SU-DHL-6 (cell line): ENCODE data around the gene PAIP2B.

Source experiments
- H2AFZ ChIP-seq: fragments of 200-600 bp; sonication (generic); 2 replicates; pipeline ENCODE4 v1.6.1; 2014; ENCODE audit warnings: low read depth, mild to moderate bottlenecking, moderate library complexity, mixed read lengths, antibody characterized with exemption, low read length; ENCODE audit not compliant: severe bottlenecking
- H3F3A ChIP-seq: fragments of 200-600 bp; shearing (Covaris generic); 2 replicates; pipeline ENCODE4 v1.6.0; 2016; ENCODE audit warnings: antibody characterized with exemption, mild to moderate bottlenecking; ENCODE audit not compliant: insufficient read depth
- H3K27ac ChIP-seq: fragments of 200-600 bp; sonication (generic); 2 replicates; pipeline ENCODE4 v1.5.1; 2016; ENCODE audit warnings: low read depth, mild to moderate bottlenecking, low read length, moderate library complexity, mixed read lengths
- H3K27me3 ChIP-seq: fragments of 200-600 bp; sonication (generic), shearing (Covaris generic); 2 replicates; pipeline ENCODE4 v1.6.0; 2014; ENCODE audit warnings: mild to moderate bottlenecking, low read length
- H3K36me3 ChIP-seq: fragments of 200-600 bp; sonication (generic); 2 replicates; pipeline ENCODE4 v1.6.1; 2014; ENCODE audit warnings: mild to moderate bottlenecking, low read length, mixed read lengths
- H3K4me2 ChIP-seq: fragments of 300-600, 200-600 bp; shearing (Covaris generic), sonication (generic); 2 replicates; pipeline ENCODE4 v1.6.0; 2014; ENCODE audit warnings: low read length, low read depth, mild to moderate bottlenecking; ENCODE audit not compliant: poor library complexity, severe bottlenecking
- H3K4me3 ChIP-seq: fragments of 200-600 bp; sonication (generic); 2 replicates; pipeline ENCODE4 v1.5.1; 2014; ENCODE audit warnings: antibody characterized with exemption, low read length, mild to moderate bottlenecking, mixed read lengths; ENCODE audit not compliant: insufficient read depth, poor library complexity, severe bottlenecking
- H3K79me2 ChIP-seq: fragments of 200-600 bp; sonication (generic); 2 replicates; pipeline ENCODE4 v1.6.1; 2014; ENCODE audit warnings: mild to moderate bottlenecking, low read length, moderate library complexity; ENCODE audit not compliant: insufficient read depth
- H3K9ac ChIP-seq: fragments of 200-600 bp; sonication (generic); 2 replicates; pipeline ENCODE4 v1.7.0; 2014; ENCODE audit warnings: mild to moderate bottlenecking, low read length
- H3K9me2 ChIP-seq: fragments of 200-600 bp; sonication (generic); replicated peaks from 2 replicates; pipeline ENCODE4 v1.6.1; 2014; ENCODE audit warnings: low read length; ENCODE audit not compliant: insufficient read depth
- H3K9me3 ChIP-seq: fragments of 200-600 bp; sonication (generic); 2 replicates; pipeline ENCODE4 v1.6.1; 2014; ENCODE audit warnings: low read length, mixed read lengths; ENCODE audit not compliant: insufficient read depth
- H4K20me1 ChIP-seq: fragments of 200-600 bp; sonication (generic); 2 replicates; pipeline ENCODE4 v1.6.1; 2014; ENCODE audit warnings: low read depth, mild to moderate bottlenecking, antibody characterized with exemption, low read length, moderate library complexity, mixed read lengths
- EZH2phosphoT487 ChIP-seq: fragments of 200-600 bp; sonication (generic), shearing (Covaris generic); conservative IDR thresholded peaks from 2 replicates; pipeline ENCODE4 v1.6.1; 2018; ENCODE audit warnings: mild to moderate bottlenecking, antibody characterized with exemption, low read length, moderate library complexity, mixed read lengths
- TF ChIP-seq, protein P1 (sequence below): fragments of 200-600 bp; sonication (generic); IDR thresholded peaks from one replicate; pipeline ENCODE4 v1.5.1; 2017; ENCODE audit warnings: antibody characterized with exemption, mild to moderate bottlenecking, low read length, moderate library complexity; ENCODE audit not compliant: insufficient read depth, poor library complexity, severe bottlenecking

The PAIP2B gene

DNA sequence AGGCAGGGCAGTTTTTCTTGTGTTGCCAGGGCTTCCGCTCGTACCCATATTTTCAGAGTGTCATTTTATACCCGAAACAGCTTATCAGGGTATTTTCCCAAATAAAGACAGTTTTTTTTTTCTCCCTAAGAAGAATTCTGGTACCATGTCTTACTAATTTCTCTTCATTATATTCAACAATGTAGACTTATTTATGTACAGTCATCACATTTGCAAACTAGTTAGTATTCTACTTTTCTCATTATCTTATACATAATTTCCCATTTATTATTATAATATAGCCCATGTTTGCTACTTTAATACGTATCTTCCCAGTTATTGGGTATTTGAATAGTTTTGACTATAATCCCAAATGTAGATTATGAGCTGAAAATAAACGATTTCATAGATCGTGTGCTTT lies 36.5 kb upstream of the PAIP2B start:
- Histone ChIP-seq H3K36me3 (no peaks in the 10 kb centered on the region), H3K27ac (no peak overlapping the region), H3K4me3 (no peak overlapping the region), H3K9me2 (no peaks in the 10 kb centered on the region), H3K9me3 (no peaks in the 10 kb centered on the region), H3K27me3 (no peaks in the 10 kb centered on the region), H3F3A (no peaks in the 10 kb centered on the region), H2AFZ (no peak overlapping the region), H3K9ac (no peak overlapping the region), H3K4me2 (no peak overlapping the region), H3K79me2 (no peaks in the 10 kb centered on the region), H4K20me1 (no peaks in the 10 kb centered on the region)
- no peak for TF ChIP-seq EZH2phosphoT487
- TF ChIP-seq, protein P1, sequence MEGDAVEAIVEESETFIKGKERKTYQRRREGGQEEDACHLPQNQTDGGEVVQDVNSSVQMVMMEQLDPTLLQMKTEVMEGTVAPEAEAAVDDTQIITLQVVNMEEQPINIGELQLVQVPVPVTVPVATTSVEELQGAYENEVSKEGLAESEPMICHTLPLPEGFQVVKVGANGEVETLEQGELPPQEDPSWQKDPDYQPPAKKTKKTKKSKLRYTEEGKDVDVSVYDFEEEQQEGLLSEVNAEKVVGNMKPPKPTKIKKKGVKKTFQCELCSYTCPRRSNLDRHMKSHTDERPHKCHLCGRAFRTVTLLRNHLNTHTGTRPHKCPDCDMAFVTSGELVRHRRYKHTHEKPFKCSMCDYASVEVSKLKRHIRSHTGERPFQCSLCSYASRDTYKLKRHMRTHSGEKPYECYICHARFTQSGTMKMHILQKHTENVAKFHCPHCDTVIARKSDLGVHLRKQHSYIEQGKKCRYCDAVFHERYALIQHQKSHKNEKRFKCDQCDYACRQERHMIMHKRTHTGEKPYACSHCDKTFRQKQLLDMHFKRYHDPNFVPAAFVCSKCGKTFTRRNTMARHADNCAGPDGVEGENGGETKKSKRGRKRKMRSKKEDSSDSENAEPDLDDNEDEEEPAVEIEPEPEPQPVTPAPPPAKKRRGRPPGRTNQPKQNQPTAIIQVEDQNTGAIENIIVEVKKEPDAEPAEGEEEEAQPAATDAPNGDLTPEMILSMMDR = no peak

DNA sequence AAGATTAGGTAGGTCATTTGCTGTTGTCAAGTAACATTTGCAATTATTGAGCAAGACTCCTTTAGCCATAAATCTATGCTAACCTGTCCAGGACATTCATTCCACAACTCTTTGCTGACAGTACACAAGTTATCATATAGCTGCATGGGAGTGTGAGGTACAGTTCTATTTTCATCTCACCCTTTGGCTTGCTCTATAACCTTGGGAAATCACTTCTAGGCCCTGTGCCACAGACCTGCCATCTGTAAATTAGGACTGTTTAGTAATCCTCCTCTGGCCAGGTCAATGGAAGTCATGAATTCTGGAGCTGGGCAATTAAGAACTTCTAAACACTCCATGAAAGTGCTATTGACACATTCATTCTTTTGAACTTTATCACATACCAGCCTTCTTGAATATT lies 34.6 kb upstream of the PAIP2B start:
- no peaks in the 10 kb centered on the region for H3K9me3 ChIP-seq
- H3K36me3 ChIP-seq = no peaks in the 10 kb centered on the region
- no peaks in the 10 kb centered on the region for H3K9me2 ChIP-seq
- H3K27ac ChIP-seq = no peak overlapping the region
- H3K4me2 ChIP-seq = no peak overlapping the region
- no peak for TF ChIP-seq EZH2phosphoT487
- TF ChIP-seq, protein P1 = no peak
- no peaks in the 10 kb centered on the region for H3F3A ChIP-seq
- H3K4me3 ChIP-seq = no peak overlapping the region
- no peak overlapping the region for H2AFZ ChIP-seq
- H3K27me3 ChIP-seq = no peaks in the 10 kb centered on the region
- no peaks in the 10 kb centered on the region for H4K20me1 ChIP-seq
- H3K79me2 ChIP-seq = no peaks in the 10 kb centered on the region
- H3K9ac ChIP-seq = no peak overlapping the region

DNA sequence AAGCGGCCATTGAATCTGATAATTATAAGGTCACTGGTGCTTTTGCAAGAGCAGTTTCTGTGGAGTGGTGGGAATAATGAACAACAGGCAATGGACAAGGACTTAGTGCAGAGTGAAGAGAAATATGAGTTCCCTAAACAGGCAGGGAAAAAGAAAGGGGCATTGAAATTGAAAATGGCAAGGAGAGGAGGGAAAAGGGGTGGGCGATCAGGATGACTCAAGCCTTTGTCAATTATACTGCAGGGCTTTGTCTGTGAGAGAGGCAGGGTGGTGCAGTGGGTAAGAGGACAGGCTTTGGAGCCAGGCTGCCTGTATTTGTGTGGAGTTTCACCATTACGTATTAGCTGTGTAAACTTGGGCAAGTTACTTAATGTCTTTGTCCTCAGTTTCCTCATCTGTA lies 29.5 kb upstream of the PAIP2B start:
- Histone ChIP-seq H3K9me2 (no peaks in the 10 kb centered on the region), H3K4me2 (no peak overlapping the region), H3K4me3 (no peak overlapping the region), H2AFZ (no peak overlapping the region), H3F3A (no peaks in the 10 kb centered on the region), H3K36me3 (no peaks in the 10 kb centered on the region), H3K27ac (no peak overlapping the region), H3K27me3 (no peaks in the 10 kb centered on the region), H3K79me2 (no peaks in the 10 kb centered on the region), H3K9me3 (no peaks in the 10 kb centered on the region), H4K20me1 (no peaks in the 10 kb centered on the region), H3K9ac (no peak overlapping the region)
- no peak for TF ChIP-seq EZH2phosphoT487

DNA sequence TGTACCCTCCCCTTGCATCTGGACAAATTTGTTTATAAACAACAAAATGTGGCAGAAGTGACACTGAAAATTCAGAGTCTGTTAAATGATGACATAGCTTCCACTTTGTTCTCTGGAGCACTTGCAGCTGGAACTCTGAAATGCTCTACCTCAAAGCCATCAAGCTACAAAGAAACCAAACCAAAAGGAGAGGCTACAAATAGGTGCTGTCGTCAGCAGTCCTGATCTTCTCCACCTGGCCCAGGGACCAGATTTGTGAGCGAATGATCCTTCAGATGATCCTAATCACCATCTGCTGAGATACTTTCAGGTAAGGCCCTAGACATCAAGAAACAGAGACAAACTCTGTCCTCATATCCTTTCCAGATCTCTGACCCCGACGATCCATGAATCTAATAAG lies 27.9 kb upstream of the PAIP2B start:
- no peak for TF ChIP-seq EZH2phosphoT487
- TF ChIP-seq, protein P1 = no peak
- Histone ChIP-seq H3K36me3 (no peaks in the 10 kb centered on the region), H3K9me3 (no peaks in the 10 kb centered on the region), H3K4me2 (no peak overlapping the region), H4K20me1 (no peaks in the 10 kb centered on the region), H3K9me2 (no peaks in the 10 kb centered on the region), H2AFZ (no peak overlapping the region), H3K27me3 (no peaks in the 10 kb centered on the region), H3F3A (no peaks in the 10 kb centered on the region), H3K79me2 (no peaks in the 10 kb centered on the region), H3K27ac (no peak overlapping the region), H3K9ac (no peak overlapping the region), H3K4me3 (no peak overlapping the region)
